Common myeloid progenitor, CD34-positive (primary cell): ENCODE data around the gene PRR29.

Source experiments
- CTCF ChIA-PET: fragments of 350-600 bp; sonication (Branson Sonifier 250); formaldehyde crosslinking; loops from one replicate; lab custom pipeline; 2021; ENCODE audit warnings: antibody characterized with exemption; lab: Charles Lee
- POLR2A ChIA-PET: fragments of 350-600 bp; sonication (Branson Sonifier 250); formaldehyde crosslinking; loops from one replicate; lab custom pipeline; 2021; ENCODE audit warnings: antibody characterized with exemption; lab: Charles Lee
- DNase-seq, 3 donors: peaks; one replicate each; pipeline versions ENCODE4 v3.0.0 to v3.0.0-alpha.2; 2013
- H3K27ac ChIP-seq, 2 experiments: 1 replicate in 1 of 2; 2 replicates in 1 of 2; pipeline ENCODE4 v1.7.0; 2013; ENCODE audit warnings: inconsistent platforms in 2 of 2, low read length in 2 of 2, mild to moderate bottlenecking in 2 of 2, low read depth in 1 of 2, moderate library complexity in 1 of 2; ENCODE audit not compliant: severe bottlenecking in 2 of 2, insufficient read depth in 1 of 2, poor library complexity in 1 of 2
- H3K27me3 ChIP-seq, 5 experiments: replicated peaks in 2 of 5; 1 replicate in 3 of 5; 2 replicates in 2 of 5; pipeline versions ENCODE4 v1.6.1 to v1.7.0; 2013; ENCODE audit warnings: low read length in 4 of 5, mild to moderate bottlenecking in 2 of 5, moderate library complexity in 2 of 5, inconsistent platforms in 1 of 5; ENCODE audit not compliant: insufficient read depth in 5 of 5, control insufficient read depth in 4 of 5
- H3K36me3 ChIP-seq, 4 experiments: 1 replicate in 2 of 4; 2 replicates in 2 of 4; pipeline versions ENCODE4 v1.6.1 to v1.7.0; 2013; ENCODE audit warnings: low read length in 3 of 4, control low read depth in 1 of 4, mild to moderate bottlenecking in 1 of 4; ENCODE audit not compliant: control insufficient read depth in 4 of 4, insufficient read depth in 4 of 4
- H3K4me1 ChIP-seq, 4 experiments: 1 replicate in 3 of 4; 2 replicates in 1 of 4; pipeline versions ENCODE4 v1.6.1 to v1.7.1; 2013; ENCODE audit warnings: low read length in 3 of 4, mild to moderate bottlenecking in 3 of 4, control low read depth in 1 of 4, inconsistent platforms in 1 of 4, moderate library complexity in 1 of 4; ENCODE audit not compliant: control insufficient read depth in 4 of 4, insufficient read depth in 4 of 4; ENCODE audit errors: control extremely low read depth in 1 of 4
- H3K4me3 ChIP-seq, 7 experiments: 1 replicate in 4 of 7; 2 replicates in 3 of 7; pipeline versions ENCODE4 v1.5.1 to v1.7.0; 2013; ENCODE audit warnings: mild to moderate bottlenecking in 7 of 7, low read length in 6 of 7, moderate library complexity in 6 of 7, inconsistent platforms in 2 of 7, low read depth in 2 of 7, control low read depth in 1 of 7; ENCODE audit not compliant: insufficient read depth in 4 of 7, control insufficient read depth in 1 of 7; ENCODE audit errors: extremely low read depth in 1 of 7
- H3K9me3 ChIP-seq, 5 experiments: 1 replicate in 4 of 5; 2 replicates in 1 of 5; pipeline versions ENCODE4 v1.6.1 to v1.7.1; 2013; ENCODE audit warnings: low read length in 4 of 5, mild to moderate bottlenecking in 2 of 5, inconsistent platforms in 1 of 5, low read depth in 1 of 5, moderate library complexity in 1 of 5; ENCODE audit not compliant: control insufficient read depth in 4 of 5, insufficient read depth in 2 of 5; ENCODE audit errors: control extremely low read depth in 1 of 5
- WGBS: methylation state at CpG from one replicate; pipeline ENCODE4 v1.1.5; 2013; ENCODE audit not compliant: insufficient coverage; 5-methylcytosine and 5-hydroxymethylcytosine counted together

PRR29 gene

GRCh38 chr17:63983320-63983719, 14.8 kb upstream of the PRR29 start:
- peaks cover 0 to 6% (median 0%) of the 10 kb centered on the region in 5 experiments for H3K9me3 ChIP-seq
- ChIA-PET CTCF (interaction anchor here (0.7 to 3.8 kb wide), 10 partner anchors 10 to 118 kb away, joined by 3 to 24 read pairs (median 3); no protein-coding TSS in a partner anchor), POLR2A (no interaction called here)
- no peaks in the 10 kb centered on the region for H3K36me3 ChIP-seq
- H3K27me3 ChIP-seq: no peaks in the 10 kb centered on the region
- peak overlapping the region in 3 of 7 experiments; percentile 1 to 51 (median 36) for H3K4me3 ChIP-seq
- peak in 2 of 3 donors; percentile 70 to 76 for DNase-seq
- H3K27ac ChIP-seq: peak overlapping the region; percentile 23 to 71
- peaks cover 7 to 71% (median 53%) of the 10 kb centered on the region in 4 experiments for H3K4me1 ChIP-seq
- WGBS: 7% methylated on average over 7 of the region's 7 CpGs

DNA sequence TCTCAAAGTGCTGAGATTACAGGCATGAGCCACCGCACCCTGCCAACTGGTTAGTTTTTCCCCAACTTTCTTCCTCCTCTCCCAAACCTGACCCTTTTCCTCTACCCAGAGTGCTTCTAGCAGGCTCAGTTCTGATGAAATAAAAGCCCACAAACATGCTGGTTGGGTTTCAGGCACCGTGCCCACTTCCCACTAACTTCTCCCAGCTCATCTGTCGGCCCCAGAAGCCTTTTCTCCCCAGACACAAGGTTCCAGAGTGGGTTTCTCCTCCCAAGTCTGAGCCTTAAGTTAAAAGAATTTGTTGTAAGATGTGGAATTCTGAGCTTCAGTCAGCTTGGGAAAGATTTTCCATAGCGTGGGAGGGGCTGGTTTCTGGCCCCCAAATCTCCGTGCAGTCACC, 13.9 kb upstream of the PRR29 start:
- Histone ChIP-seq H3K4me1 (peaks cover 7 to 70% (median 54%) of the 10 kb centered on the region in 4 experiments), H3K36me3 (no peaks in the 10 kb centered on the region), H3K9me3 (peaks cover 0 to 6% (median 0%) of the 10 kb centered on the region in 5 experiments), H3K4me3 (no peak overlapping the region), H3K27me3 (no peaks in the 10 kb centered on the region), H3K27ac (peak overlapping the region; percentile 9 to 71)
- POLR2A ChIA-PET: no interaction called here
- 58% methylated on average over 3 of the region's 5 CpGs for WGBS
- CTCF ChIA-PET: interaction anchor here (0.7 to 3.8 kb wide), 14 partner anchors 9 to 149 kb away, joined by 3 to 30 read pairs (median 6); partner anchors contain the start of gene GH1
- no peak for DNase-seq

GRCh38 chr17:63984651-63985386, 13.3 kb upstream of the PRR29 start:
- Histone ChIP-seq H3K36me3 (no peaks in the 10 kb centered on the region), H3K27me3 (no peaks in the 10 kb centered on the region), H3K27ac (peak overlapping the region in 1 of 2 experiments; percentile 71), H3K4me1 (peaks cover 7 to 71% (median 54%) of the 10 kb centered on the region in 4 experiments), H3K4me3 (peak overlapping the region in 1 of 7 experiments; percentile 30), H3K9me3 (peaks cover 0 to 6% (median 0%) of the 10 kb centered on the region in 5 experiments)
- POLR2A ChIA-PET: interaction anchor here (0.7 to 1.7 kb wide), 2 partner anchors 32 to 35 kb away, joined by 3 to 4 read pairs; no protein-coding TSS in a partner anchor
- DNase-seq: peak; percentile 88 to 96 (median 94)
- CTCF ChIA-PET: interaction anchor here (0.7 to 3.8 kb wide), 21 partner anchors 9 to 149 kb away, joined by 3 to 30 read pairs (median 7); partner anchors contain the start of gene GH1
- WGBS: 60% methylated on average over 10 of the region's 16 CpGs

DNA sequence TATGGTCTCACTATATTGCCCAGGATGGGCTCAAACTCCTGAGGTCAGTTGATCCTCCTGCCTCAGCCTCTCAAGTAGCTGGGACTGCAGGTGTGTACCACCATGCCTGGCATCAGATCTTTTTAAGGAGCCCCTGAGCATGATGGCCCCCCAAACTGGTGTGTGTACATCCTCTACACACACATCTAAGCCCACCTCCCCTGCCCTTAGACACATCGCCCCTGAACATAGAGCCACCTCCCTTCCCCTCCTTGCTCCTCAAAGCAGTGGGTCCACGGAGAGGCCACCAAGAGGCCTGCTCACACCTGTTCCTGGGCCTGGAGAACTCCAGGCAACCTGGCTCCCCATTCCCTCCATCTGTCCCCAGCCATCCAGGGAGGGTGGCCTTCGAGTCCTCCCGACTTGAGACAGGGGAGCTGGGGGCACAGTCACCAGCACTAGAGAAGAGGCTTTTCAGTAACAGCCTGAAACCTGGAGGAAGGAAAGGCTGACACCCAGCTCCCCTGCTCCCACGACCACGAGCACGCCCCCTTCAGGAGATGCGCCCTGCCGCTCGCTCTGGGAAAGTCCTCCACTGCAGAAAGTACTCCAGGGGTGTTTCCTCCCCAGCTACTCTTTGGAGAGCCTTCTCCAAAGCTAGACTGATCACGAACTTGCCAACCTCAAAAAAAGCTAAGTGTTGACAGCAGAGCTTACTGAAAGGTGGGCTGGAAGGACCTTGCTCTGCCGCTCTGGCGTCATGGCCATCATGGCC, 12.6 kb upstream of the PRR29 start:
- 51% methylated on average over 12 of the region's 13 CpGs for WGBS
- peaks cover 0 to 6% (median 0%) of the 10 kb centered on the region in 5 experiments for H3K9me3 ChIP-seq
- H3K27ac ChIP-seq: peak overlapping the region; percentile 40 to 71
- H3K4me1 ChIP-seq: peaks cover 7 to 78% (median 60%) of the 10 kb centered on the region in 4 experiments
- no peak for DNase-seq
- ChIA-PET CTCF (interaction anchor here (1.0 to 3.8 kb wide), 20 partner anchors 9 to 148 kb away, joined by 3 to 30 read pairs (median 7); partner anchors contain the start of genes CSHL1 and GH1), POLR2A (interaction anchor here (0.7 to 1.7 kb wide), 3 partner anchors 11 to 34 kb away, joined by 3 to 4 read pairs (median 3); no protein-coding TSS in a partner anchor)
- H3K4me3 ChIP-seq: peak overlapping the region in 1 of 7 experiments; percentile 30
- H3K36me3 ChIP-seq: no peaks in the 10 kb centered on the region
- H3K27me3 ChIP-seq: no peaks in the 10 kb centered on the region

- no peaks in the 10 kb centered on the region for H3K36me3 ChIP-seq
- POLR2A ChIA-PET: interaction anchor here (0.5 kb wide), 1 partner anchor 34 kb away, joined by 3 read pairs; no protein-coding TSS in a partner anchor
- peak overlapping the region in 2 of 7 experiments; percentile 28 to 29 for H3K4me3 ChIP-seq
- H3K27ac ChIP-seq: peak overlapping the region in 1 of 2 experiments; percentile 49
- peaks cover 0 to 3% (median 0%) of the 10 kb centered on the region in 5 experiments for H3K9me3 ChIP-seq
- peaks cover 7 to 80% (median 61%) of the 10 kb centered on the region in 4 experiments for H3K4me1 ChIP-seq
- DNase-seq: peak in 2 of 3 donors; percentile 54 to 57
- no CpG with 5 or more reads among the region's 3 CpGs for WGBS
- H3K27me3 ChIP-seq: no peaks in the 10 kb centered on the region
- CTCF ChIA-PET: interaction anchor here (1.0 to 4.9 kb wide), 11 partner anchors 10 to 147 kb away, joined by 3 to 56 read pairs (median 8); partner anchors contain the start of genes CSHL1, GH1 and ICAM2
Measured at GRCh38 chr17:63986821-63987220, 11.3 kb upstream of the PRR29 start.

GRCh38 chr17:63987221-63988126, 10.7 kb upstream of the PRR29 start:
- POLR2A ChIA-PET: interaction anchor here (0.5 kb wide), 1 partner anchor 35 kb away, joined by 3 read pairs; no protein-coding TSS in a partner anchor
- Histone ChIP-seq H3K27me3 (no peaks in the 10 kb centered on the region), H3K36me3 (no peaks in the 10 kb centered on the region), H3K4me1 (peaks cover 7 to 73% (median 61%) of the 10 kb centered on the region in 4 experiments), H3K9me3 (no peaks in the 10 kb centered on the region), H3K4me3 (peak overlapping the region in 1 of 7 experiments; percentile 29), H3K27ac (peak overlapping the region in 1 of 2 experiments; percentile 49)
- CTCF ChIA-PET: interaction anchor here (1.0 to 4.9 kb wide), 10 partner anchors 9 to 76 kb away, joined by 3 to 56 read pairs (median 8); partner anchors contain the start of genes CSHL1, GH1 and ICAM2
- DNase-seq: no peak
- WGBS: 77% methylated on average over 14 of the region's 18 CpGs
